ENCODE measurements around the gene EXOSC7.

- TF ChIP-seq, protein P1, sequence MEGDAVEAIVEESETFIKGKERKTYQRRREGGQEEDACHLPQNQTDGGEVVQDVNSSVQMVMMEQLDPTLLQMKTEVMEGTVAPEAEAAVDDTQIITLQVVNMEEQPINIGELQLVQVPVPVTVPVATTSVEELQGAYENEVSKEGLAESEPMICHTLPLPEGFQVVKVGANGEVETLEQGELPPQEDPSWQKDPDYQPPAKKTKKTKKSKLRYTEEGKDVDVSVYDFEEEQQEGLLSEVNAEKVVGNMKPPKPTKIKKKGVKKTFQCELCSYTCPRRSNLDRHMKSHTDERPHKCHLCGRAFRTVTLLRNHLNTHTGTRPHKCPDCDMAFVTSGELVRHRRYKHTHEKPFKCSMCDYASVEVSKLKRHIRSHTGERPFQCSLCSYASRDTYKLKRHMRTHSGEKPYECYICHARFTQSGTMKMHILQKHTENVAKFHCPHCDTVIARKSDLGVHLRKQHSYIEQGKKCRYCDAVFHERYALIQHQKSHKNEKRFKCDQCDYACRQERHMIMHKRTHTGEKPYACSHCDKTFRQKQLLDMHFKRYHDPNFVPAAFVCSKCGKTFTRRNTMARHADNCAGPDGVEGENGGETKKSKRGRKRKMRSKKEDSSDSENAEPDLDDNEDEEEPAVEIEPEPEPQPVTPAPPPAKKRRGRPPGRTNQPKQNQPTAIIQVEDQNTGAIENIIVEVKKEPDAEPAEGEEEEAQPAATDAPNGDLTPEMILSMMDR (IDR thresholded peaks at IDR 0.05), result peak in 9 of 12 donors; percentile 17 to 52 (median 36)
- no peak for TF ChIP-seq POLR2A (IDR thresholded peaks at IDR 0.05)
These were observed 12.0 kb downstream of the EXOSC7 start for GRCh38 chr3:44988073-44988472.

All from heart left ventricle (tissue), 13 donors.